B cell (primary cell): ENCODE data around the gene IGFALS. TPM values are rescaled to one million over a fixed set of nuclear protein-coding genes. Genes with fewer than 3 reads are reported as not detected.

Experiments used
- ATAC-seq: fragments of 200-7000 bp; cut with Tn5 transposase; one replicate; pipeline ENCODE4 v1.10.0; 2021; ENCODE audit warnings: low read depth, mild to moderate bottlenecking, moderate number of reproducible peaks, moderate library complexity
- CTCF ChIA-PET: fragments of 350-600 bp; sonication (Branson Sonifier 250); formaldehyde crosslinking; loops from one replicate; lab custom pipeline; 2021; ENCODE audit warnings: antibody characterized with exemption, inconsistent platforms; lab: Charles Lee
- POLR2A ChIA-PET: fragments of 350-600 bp; sonication (Branson Sonifier 250); formaldehyde crosslinking; loops from one replicate; lab custom pipeline; 2021; ENCODE audit warnings: antibody characterized with exemption; lab: Charles Lee
- DNase-seq: peaks from one replicate; pipeline ENCODE4 v3.0.0; 2013
- H2AFZ ChIP-seq: 2 replicates; pipeline ENCODE4 v1.6.1; 2012; ENCODE audit warnings: mild to moderate bottlenecking, low read depth, low read length; ENCODE audit not compliant: insufficient read depth, poor library complexity, severe bottlenecking
- H3K27ac ChIP-seq, 2 donors: 1 replicate in 1 of 2; 2 replicates in 1 of 2; pipeline ENCODE4 v1.5.1; 2012 to 2013; ENCODE audit warnings: low read length in 2 of 2, mild to moderate bottlenecking in 2 of 2, moderate library complexity in 1 of 2
- H3K27me3 ChIP-seq, 4 experiments: fragments of 200-600 bp in 1 of 4; sonication (generic) in 1 of 4; replicated peaks in 1 of 4; 1 replicate in 2 of 4; 2 replicates in 2 of 4; pipeline versions ENCODE4 v1.6.1 to v1.7.0; 2013 to 2016; ENCODE audit warnings: low read length in 3 of 4, mild to moderate bottlenecking in 2 of 4, mixed read lengths in 1 of 4, moderate library complexity in 1 of 4; ENCODE audit not compliant: insufficient read depth in 4 of 4, control insufficient read depth in 3 of 4; ENCODE audit errors: control extremely low read depth in 1 of 4
- H3K36me3 ChIP-seq, 2 experiments: replicated peaks in 1 of 2; 1 replicate in 1 of 2; 2 replicates in 1 of 2; pipeline versions ENCODE4 v1.6.1 to v1.7.1; 2013; ENCODE audit warnings: low read length in 1 of 2; ENCODE audit not compliant: insufficient read depth in 2 of 2, control insufficient read depth in 1 of 2; ENCODE audit errors: control extremely low read depth in 1 of 2, extremely low read depth in 1 of 2
- H3K4me1 ChIP-seq, 2 donors: fragments of 200-600 bp in 1 of 2; sonication (generic) in 1 of 2; 1 replicate in 1 of 2; 2 replicates in 1 of 2; pipeline versions ENCODE4 v1.5.1 to v1.6.1; 2013 to 2017; ENCODE audit warnings: low read length in 2 of 2; ENCODE audit not compliant: control insufficient read depth in 2 of 2, insufficient read depth in 2 of 2
- H3K4me2 ChIP-seq: replicated peaks from 2 replicates; pipeline ENCODE3; 2012; ENCODE audit warnings: mild to moderate bottlenecking, low read depth, low read length; ENCODE audit not compliant: poor library complexity, severe bottlenecking
- H3K4me3 ChIP-seq, 5 experiments: fragments of 200-600 bp in 1 of 5; sonication (generic) in 1 of 5; 1 replicate in 3 of 5; 2 replicates in 2 of 5; pipeline versions ENCODE4 v1.5.1 to v1.7.0; 2011 to 2016; ENCODE audit warnings: low read length in 4 of 5, mild to moderate bottlenecking in 4 of 5, low read depth in 2 of 5, control low read depth in 1 of 5, moderate library complexity in 1 of 5; ENCODE audit not compliant: insufficient read depth in 1 of 5; ENCODE audit errors: control extremely low read depth in 1 of 5, extremely low read depth in 1 of 5
- H3K79me2 ChIP-seq: fragments of 200-600 bp; sonication (generic); one replicate; pipeline ENCODE4 v1.6.0; 2016; ENCODE audit warnings: low read length; ENCODE audit not compliant: control insufficient read depth, insufficient read depth
- H3K9ac ChIP-seq: fragments of 200-600 bp; sonication (generic); 2 replicates; pipeline ENCODE4 v1.6.1; 2017; ENCODE audit warnings: mild to moderate bottlenecking, low read length, moderate library complexity
- H3K9me3 ChIP-seq, 3 donors: one replicate each; pipeline versions ENCODE4 v1.6.1 to v1.7.1; 2013; ENCODE audit warnings: low read length in 2 of 3; ENCODE audit not compliant: control insufficient read depth in 2 of 3, insufficient read depth in 1 of 3; ENCODE audit errors: control extremely low read depth in 1 of 3
- H4K20me1 ChIP-seq: 2 replicates; pipeline ENCODE4 v1.6.0; 2012; ENCODE audit warnings: mild to moderate bottlenecking, low read length; ENCODE audit not compliant: insufficient read depth, control insufficient read depth, poor library complexity, severe bottlenecking
- H3K27ac Mint-ChIP-seq: one replicate; pipeline ENCODE4 v1.8.0; 2021; ENCODE audit warnings: mixed read lengths
- H3K27me3 Mint-ChIP-seq: one replicate; pipeline ENCODE4 v1.8.0; 2021; ENCODE audit warnings: mixed read lengths
- H3K4me1 Mint-ChIP-seq: one replicate; pipeline ENCODE4 v1.8.0; 2021; ENCODE audit warnings: mixed read lengths
- H3K4me3 Mint-ChIP-seq: one replicate; pipeline ENCODE4 v1.8.0; 2021; ENCODE audit warnings: mixed read lengths
- H3K9me3 Mint-ChIP-seq: one replicate; pipeline ENCODE4 v1.8.0; 2022; ENCODE audit warnings: mixed read lengths; ENCODE audit not compliant: insufficient read depth
- EZH2 ChIP-seq: IDR thresholded peaks from 2 replicates; pipeline ENCODE4 v1.6.1; 2012; ENCODE audit warnings: borderline replicate concordance, low read depth, mild to moderate bottlenecking, moderate library complexity, low read length; ENCODE audit not compliant: insufficient read depth, poor library complexity, severe bottlenecking
- WGBS: methylation state at CpG from one replicate; pipeline ENCODE4 v1.1.5; 2013; ENCODE audit warnings: missing lambda C conversion rate; ENCODE audit not compliant: insufficient coverage; 5-methylcytosine and 5-hydroxymethylcytosine counted together
- intact Hi-C: fragments of 100-400 bp; cut with micrococcal nuclease; formaldehyde crosslinking; loops from one replicate; pipeline ENCODE4 v1.10.0; 2022
- polyA plus RNA-seq: library from polyadenylated mRNA; depleted of rRNA; stranded (reverse); fragments of >200 nt; gene quantifications from 2 replicates; pipeline ENCODE4 v1.2.3, GENCODE V29; 2012
- total RNA-seq, 2 donors: library from RNA; stranded (reverse); fragments of 120-200 nt in 1 of 2; gene quantifications; 1 replicate in 1 of 2; 2 replicates in 1 of 2; pipeline versions ENCODE4 v1.2.3 to v1.2.4, GENCODE V29; 2013 to 2022
- TF ChIP-seq, protein P1 (sequence below): fragments of 200-600 bp; IDR thresholded peaks from one replicate; pipeline ENCODE4 v1.8.0; 2022; ENCODE audit warnings: antibody characterized with exemption, mild to moderate bottlenecking

IGFALS gene
- total and polyA plus RNA-seq, 2 donors (not counting 1 experiment from before 2014, with no cell fraction given), result 0.49 TPM; not detected in 1

DNA sequence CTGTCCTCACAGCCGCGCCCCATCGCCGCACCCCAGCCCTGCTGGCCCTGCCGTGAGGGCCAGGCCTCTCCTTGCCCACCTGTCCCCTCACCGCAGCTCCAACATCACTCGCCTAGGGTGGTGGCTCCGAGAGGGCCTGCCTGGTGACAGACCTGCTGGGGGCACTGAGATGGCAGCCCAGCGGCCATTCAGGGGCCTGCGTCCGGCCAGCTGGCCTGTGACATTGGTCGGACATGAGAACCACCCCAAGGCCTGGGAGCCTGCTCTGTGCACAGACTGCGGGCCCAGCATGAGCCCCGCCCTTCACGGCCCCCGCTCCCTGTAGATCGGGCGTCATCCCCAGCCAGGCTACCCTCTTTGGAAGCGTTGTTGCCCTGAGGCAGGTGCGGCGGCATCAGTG is 34.0 kb downstream of the IGFALS start:
- no peak overlapping the region for H2AFZ ChIP-seq
- H3K36me3 ChIP-seq, result peaks cover 0 to 58% of the 10 kb centered on the region in 2 experiments
- CTCF ChIA-PET, result no interaction called here
- Mint-ChIP-seq H3K4me1 (no peaks in the 10 kb centered on the region), H3K4me3 (no peak overlapping the region), H3K27me3 (no peaks in the 10 kb centered on the region), H3K27ac (no peak overlapping the region), H3K9me3 (no peaks in the 10 kb centered on the region)
- DNase-seq (no peak), ATAC-seq (no peak)
- no peak overlapping the region for H3K27ac ChIP-seq
- H3K4me2 ChIP-seq, result no peak overlapping the region
- no peak overlapping the region for H3K9ac ChIP-seq
- TF ChIP-seq, protein P1, sequence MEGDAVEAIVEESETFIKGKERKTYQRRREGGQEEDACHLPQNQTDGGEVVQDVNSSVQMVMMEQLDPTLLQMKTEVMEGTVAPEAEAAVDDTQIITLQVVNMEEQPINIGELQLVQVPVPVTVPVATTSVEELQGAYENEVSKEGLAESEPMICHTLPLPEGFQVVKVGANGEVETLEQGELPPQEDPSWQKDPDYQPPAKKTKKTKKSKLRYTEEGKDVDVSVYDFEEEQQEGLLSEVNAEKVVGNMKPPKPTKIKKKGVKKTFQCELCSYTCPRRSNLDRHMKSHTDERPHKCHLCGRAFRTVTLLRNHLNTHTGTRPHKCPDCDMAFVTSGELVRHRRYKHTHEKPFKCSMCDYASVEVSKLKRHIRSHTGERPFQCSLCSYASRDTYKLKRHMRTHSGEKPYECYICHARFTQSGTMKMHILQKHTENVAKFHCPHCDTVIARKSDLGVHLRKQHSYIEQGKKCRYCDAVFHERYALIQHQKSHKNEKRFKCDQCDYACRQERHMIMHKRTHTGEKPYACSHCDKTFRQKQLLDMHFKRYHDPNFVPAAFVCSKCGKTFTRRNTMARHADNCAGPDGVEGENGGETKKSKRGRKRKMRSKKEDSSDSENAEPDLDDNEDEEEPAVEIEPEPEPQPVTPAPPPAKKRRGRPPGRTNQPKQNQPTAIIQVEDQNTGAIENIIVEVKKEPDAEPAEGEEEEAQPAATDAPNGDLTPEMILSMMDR, result no peak
- no peak for TF ChIP-seq EZH2
- peaks cover 8% of the 10 kb centered on the region for H4K20me1 ChIP-seq
- peaks cover 0 to 4% (median 0%) of the 10 kb centered on the region in 3 donors for H3K9me3 ChIP-seq
- H3K27me3 ChIP-seq, result no peaks in the 10 kb centered on the region
- H3K4me3 ChIP-seq, result no peak overlapping the region
- intact Hi-C loops, result no loop called here
- H3K79me2 ChIP-seq, result no peaks in the 10 kb centered on the region
- POLR2A ChIA-PET, result interaction anchor here (1.2 kb wide), 1 partner anchor 8 kb away, joined by 3 read pairs; no protein-coding TSS in a partner anchor
- no peaks in the 10 kb centered on the region for H3K4me1 ChIP-seq
- WGBS, result 98% methylated on average over 21 of the region's 21 CpGs

GRCh38 chr16:1758923-1759322 is 34.6 kb downstream of the IGFALS start:
- WGBS, result 96% methylated on average over 13 of the region's 18 CpGs
- Histone ChIP-seq H3K4me2 (no peak overlapping the region), H3K9ac (no peak overlapping the region), H3K27me3 (no peaks in the 10 kb centered on the region), H3K4me1 (no peaks in the 10 kb centered on the region), H3K79me2 (no peaks in the 10 kb centered on the region), H2AFZ (no peak overlapping the region), H3K27ac (no peak overlapping the region), H4K20me1 (peaks cover 8% of the 10 kb centered on the region), H3K4me3 (no peak overlapping the region), H3K9me3 (peaks cover 0 to 1% (median 0%) of the 10 kb centered on the region in 3 donors), H3K36me3 (peaks cover 0 to 55% of the 10 kb centered on the region in 2 experiments)
- no peaks in the 10 kb centered on the region for H3K27me3 Mint-ChIP-seq
- POLR2A ChIA-PET, result interaction anchor here (1.2 kb wide), 1 partner anchor 9 kb away, joined by 3 read pairs; no protein-coding TSS in a partner anchor
- DNase-seq, result no peak
- intact Hi-C loops, result no loop called here
- no peak overlapping the region for H3K4me3 Mint-ChIP-seq
- no peak overlapping the region for H3K27ac Mint-ChIP-seq
- ATAC-seq, result no peak
- TF ChIP-seq EZH2, result no peak
- TF ChIP-seq, protein P1, result no peak
- CTCF ChIA-PET, result no interaction called here
- no peaks in the 10 kb centered on the region for H3K9me3 Mint-ChIP-seq
- no peaks in the 10 kb centered on the region for H3K4me1 Mint-ChIP-seq
